Neural cell (in vitro differentiated cells): ENCODE measurements around the gene CDT1. TPM values are rescaled to one million over a fixed set of nuclear protein-coding genes. Genes with fewer than 3 reads are reported as not detected.

Experiments
- H2AFZ ChIP-seq: fragments of 200-600, 300-800 bp; sonication (generic), shearing (Covaris generic); 2 replicates; pipeline ENCODE4 v1.6.0; 2014; ENCODE audit warnings: low read depth, mild to moderate bottlenecking, antibody characterized with exemption, low read length, moderate library complexity
- H3F3A ChIP-seq: fragments of 200-600 bp; shearing (Covaris generic); 2 replicates; pipeline ENCODE4 v1.6.1; 2016; ENCODE audit warnings: mild to moderate bottlenecking, moderate library complexity, mixed read lengths, antibody characterized with exemption, low read length; ENCODE audit not compliant: insufficient read depth, poor library complexity, severe bottlenecking
- H3K27ac ChIP-seq: fragments of 200-600, 300-800 bp; sonication (generic), shearing (Covaris generic); 2 replicates; pipeline ENCODE4 v1.5.1; 2014; ENCODE audit warnings: mild to moderate bottlenecking, low read length, moderate library complexity
- H3K27me3 ChIP-seq: fragments of 300-800, 200-600 bp; sonication (generic), shearing (Covaris generic); 2 replicates; pipeline ENCODE4 v1.6.0; 2014; ENCODE audit warnings: mild to moderate bottlenecking, low read depth, low read length, moderate library complexity; ENCODE audit not compliant: insufficient read depth
- H3K36me3 ChIP-seq: fragments of 300-800, 200-600 bp; sonication (generic), shearing (Covaris generic); 2 replicates; pipeline ENCODE4 v1.5.1; 2014; ENCODE audit warnings: mild to moderate bottlenecking, antibody characterized with exemption, low read length, moderate library complexity; ENCODE audit not compliant: insufficient read depth
- H3K4me2 ChIP-seq: fragments of 300-800, 200-600 bp; sonication (generic), shearing (Covaris generic); 2 replicates; pipeline ENCODE4 v1.6.0; 2014; ENCODE audit warnings: mild to moderate bottlenecking, low read length
- H3K4me3 ChIP-seq: fragments of 300-800, 200-600 bp; sonication (generic), shearing (Covaris generic); 2 replicates; pipeline ENCODE4 v1.5.1; 2014; ENCODE audit warnings: mild to moderate bottlenecking, low read length, moderate library complexity
- H3K79me2 ChIP-seq: fragments of 200-600 bp; shearing (Covaris generic); replicated peaks from 2 replicates; pipeline ENCODE4 v1.6.0; 2014; ENCODE audit warnings: mild to moderate bottlenecking, low read length, moderate library complexity; ENCODE audit not compliant: insufficient read depth
- H3K9ac ChIP-seq: fragments of 300-800, 200-600 bp; sonication (generic), shearing (Covaris generic); 2 replicates; pipeline ENCODE4 v1.6.1; 2016; ENCODE audit warnings: mild to moderate bottlenecking, low read length, mixed read lengths
- H3K9me2 ChIP-seq: fragments of 200-600 bp; shearing (Covaris generic); 2 replicates; pipeline ENCODE4 v1.6.1; 2016; ENCODE audit warnings: mild to moderate bottlenecking, low read length, mixed read lengths; ENCODE audit not compliant: insufficient read depth
- H3K9me3 ChIP-seq: fragments of 200-600, 300-800 bp; sonication (generic), shearing (Covaris generic); 2 replicates; pipeline ENCODE4 v1.6.1; 2016; ENCODE audit warnings: mild to moderate bottlenecking, mixed run types, low read length, moderate library complexity, mixed read lengths
- H4K20me1 ChIP-seq: fragments of 200-600 bp; shearing (Covaris generic); 2 replicates; pipeline ENCODE4 v1.6.1; 2016; ENCODE audit warnings: mild to moderate bottlenecking, mixed run types; ENCODE audit not compliant: insufficient read depth
- CTCF ChIP-seq: fragments of 450-650 bp; IDR thresholded peaks from 2 replicates; pipeline ENCODE4 v1.5.1; 2014; ENCODE audit warnings: antibody characterized with exemption, mild to moderate bottlenecking, moderate library complexity; ENCODE audit not compliant: poor library complexity, severe bottlenecking
- EP300 ChIP-seq: fragments of 450-650 bp; conservative IDR thresholded peaks from 2 replicates; pipeline ENCODE4 v1.6.1; 2014; ENCODE audit warnings: antibody characterized with exemption, mild to moderate bottlenecking, moderate library complexity; ENCODE audit not compliant: poor library complexity, severe bottlenecking
- EZH2 ChIP-seq: fragments of 200-600, 300-800 bp; shearing (Covaris generic), sonication (generic); IDR thresholded peaks from 2 replicates; pipeline ENCODE4 v1.6.1; 2014; ENCODE audit warnings: antibody characterized with exemption, low read length, borderline replicate concordance, mild to moderate bottlenecking; ENCODE audit not compliant: insufficient read depth, poor library complexity, severe bottlenecking
- POLR2AphosphoS5 ChIP-seq: IDR thresholded peaks from 2 replicates; pipeline ENCODE4 v1.6.1; 2012
- RAD21 ChIP-seq: fragments of 450-650 bp; conservative IDR thresholded peaks from 2 replicates; pipeline ENCODE4 v1.6.1; 2014; ENCODE audit warnings: antibody characterized with exemption, mild to moderate bottlenecking, moderate library complexity
- polyA plus RNA-seq: library from polyadenylated mRNA; depleted of rRNA; stranded (reverse); fragments of >200 nt; gene quantifications from 2 replicates; pipeline ENCODE4 v1.2.3, GENCODE V29; 2014

CDT1 gene
- polyA plus RNA-seq, 1 donor from 2014 or later = 1.0 TPM

DNA sequence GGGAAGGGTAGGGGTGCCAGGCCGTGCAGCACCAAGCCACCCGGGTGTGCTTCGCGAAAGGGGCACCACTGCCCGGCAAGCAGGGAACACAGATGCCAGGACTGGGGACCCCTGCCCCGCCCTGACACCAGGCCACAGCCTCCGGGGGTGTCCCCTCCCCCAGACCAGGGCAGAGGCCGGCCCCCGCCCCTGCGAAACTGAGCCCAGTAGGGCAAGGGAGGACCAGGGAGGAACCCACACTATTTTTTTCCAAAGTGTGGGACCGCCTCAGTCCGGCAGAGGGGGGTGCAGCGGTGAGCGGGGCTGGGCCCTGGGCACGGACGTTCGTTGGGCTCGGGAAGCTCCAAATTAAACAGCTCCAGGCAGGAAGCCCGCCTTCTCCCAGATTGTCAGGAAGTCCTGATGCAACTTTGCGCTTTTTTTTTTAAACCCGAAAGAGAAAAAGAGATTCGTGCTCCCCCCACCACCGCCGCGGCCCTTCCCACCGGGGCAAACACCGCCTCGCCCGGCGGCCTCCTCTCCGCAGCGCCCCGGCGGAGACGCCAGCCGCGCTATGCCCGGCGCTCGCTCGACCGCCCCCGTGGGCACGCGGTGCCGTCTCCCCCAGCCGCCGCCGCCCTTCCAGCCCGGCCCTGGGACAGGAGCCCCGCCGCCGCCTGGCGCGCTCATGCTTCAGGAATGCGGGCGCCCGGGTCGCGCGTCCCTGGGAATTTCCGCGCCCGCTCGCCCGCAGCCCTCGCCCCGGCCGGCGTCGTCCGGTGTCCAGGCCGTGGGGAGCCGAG is 19.3 kb upstream of the CDT1 start:
- Histone ChIP-seq H3K36me3 (no peaks in the 10 kb centered on the region), H3K79me2 (no peaks in the 10 kb centered on the region), H3K9me3 (no peaks in the 10 kb centered on the region), H3K27ac (no peak overlapping the region), H3K4me3 (no peak overlapping the region), H3F3A (no peaks in the 10 kb centered on the region), H3K9me2 (no peaks in the 10 kb centered on the region), H3K27me3 (peaks cover 34% of the 10 kb centered on the region), H3K9ac (no peak overlapping the region), H4K20me1 (no peaks in the 10 kb centered on the region), H3K4me2 (no peak overlapping the region), H2AFZ (no peak overlapping the region)
- no peak for TF ChIP-seq EZH2

DNA sequence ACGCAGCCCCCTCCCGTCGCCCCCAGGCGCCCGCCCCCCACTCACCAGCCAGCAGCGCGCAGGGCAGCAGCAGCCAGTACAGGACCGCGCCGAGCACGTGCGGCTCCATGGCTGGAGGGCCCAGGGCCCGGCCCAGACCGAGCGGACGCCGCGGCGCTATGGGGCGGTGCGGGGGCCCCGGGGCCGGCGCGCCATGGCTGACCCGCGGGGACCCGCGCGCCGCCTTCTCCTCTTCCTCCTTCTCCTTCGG is 18.8 kb upstream of the CDT1 start:
- Histone ChIP-seq H3K27me3 (peaks cover 34% of the 10 kb centered on the region), H3K9ac (no peak overlapping the region), H3F3A (no peaks in the 10 kb centered on the region), H4K20me1 (no peaks in the 10 kb centered on the region), H3K9me3 (no peaks in the 10 kb centered on the region), H3K4me3 (no peak overlapping the region), H3K79me2 (no peaks in the 10 kb centered on the region), H3K36me3 (no peaks in the 10 kb centered on the region), H3K9me2 (no peaks in the 10 kb centered on the region), H3K4me2 (no peak overlapping the region), H3K27ac (no peak overlapping the region), H2AFZ (no peak overlapping the region)
- no peak for TF ChIP-seq POLR2AphosphoS5
- TF ChIP-seq EZH2 = peak; percentile 73

GRCh38 chr16:88785106-88785924 is 18.3 kb upstream of the CDT1 start, which contains the start of gene PIEZO1:
Gene PIEZO1, minus strand, starts transcription at chr16:88785220. Its CDS starts 256 bp downstream, at chr16:88784964.
- Histone ChIP-seq H3K79me2 (no peaks in the 10 kb centered on the region), H3K36me3 (no peaks in the 10 kb centered on the region), H3K27me3 (peaks cover 34% of the 10 kb centered on the region), H3K9me3 (no peaks in the 10 kb centered on the region), H3K4me3 (peak within 1 kb of the TSS; percentile 25), H3K4me2 (no peak within 1 kb of the TSS), H3K9me2 (no peaks in the 10 kb centered on the region), H3K27ac (no peak within 1 kb of the TSS), H3K9ac (no peak within 1 kb of the TSS), H3F3A (no peaks in the 10 kb centered on the region), H2AFZ (no peak within 1 kb of the TSS), H4K20me1 (no peaks in the 10 kb centered on the region)
- peak; percentile 38 for TF ChIP-seq RAD21
- TF ChIP-seq EP300 = no peak
- peak; percentile 56 for TF ChIP-seq CTCF
- no peak for TF ChIP-seq EZH2
